GM12878 (cell line): ENCODE results near the gene ELMO3. TPM values are rescaled to one million over a fixed set of nuclear protein-coding genes. Genes with fewer than 3 reads are reported as not detected.
A peak's percentile ranks its signal among the peaks of the same experiment; 100 is the strongest.

Source experiments
- ATAC-seq: fragments of 200-7000 bp; cut with Tn5 transposase; 3 replicates; pipeline ENCODE4 v1.9.1; 2020; ENCODE audit warnings: mild to moderate bottlenecking, moderate library complexity
- BruUV-seq: library from RNA; stranded (reverse); fragments of 400-500 nt; replicated peaks from 2 replicates; lab custom pipeline; 2021; lab: Mats Ljungman, UMichigan
- CTCF ChIA-PET: fragments of 300-600 bp; sonication (Branson Sonifier 250); formaldehyde crosslinking; extraction: SDS; loops from one replicate; lab custom pipeline; 2021; ENCODE audit warnings: inconsistent platforms; lab: Yijun Ruan, JAX
- POLR2A ChIA-PET: fragments of 350-600 bp; formaldehyde crosslinking; extraction: SDS; loops from one replicate; lab custom pipeline; 2021; ENCODE audit warnings: inconsistent platforms; lab: Charles Lee
- RAD21 ChIA-PET: fragments of 300-600 bp; sonication (Branson Sonifier 250); formaldehyde crosslinking; loops from one replicate; lab custom pipeline; 2023; ENCODE audit warnings: antibody characterized with exemption; ENCODE audit not compliant: unreplicated experiment; lab: Charles Lee
- SMC1A ChIA-PET: fragments of 300-600 bp; sonication (Branson Sonifier 250); formaldehyde crosslinking; loops from one replicate; lab custom pipeline; 2023; ENCODE audit not compliant: unreplicated experiment, uncharacterized antibody; lab: Charles Lee
- DNase-seq: peaks from one replicate; pipeline ENCODE4 v3.0.0-alpha.2; 2011; ENCODE audit warnings: low read depth, low spot score
- FAIRE-seq: peaks from 3 replicates; lab custom pipeline; 2011; peaks lifted over from hg19 to GRCh38; lab: Jason Lieb, UNC
- H2AFZ ChIP-seq: 2 replicates; pipeline ENCODE4 v1.6.0; 2011; ENCODE audit warnings: low read depth, low read length, control low read depth; ENCODE audit not compliant: control insufficient read depth
- H3K27ac ChIP-seq: 2 replicates; pipeline ENCODE4 v1.5.1; 2011; ENCODE audit warnings: control low read depth; ENCODE audit not compliant: control insufficient read depth, insufficient read depth
- H3K27me3 ChIP-seq, 2 experiments: replicated peaks in 1 of 2; 2 replicates each; pipeline versions ENCODE4 v1.6.0 to v1.6.1; 2011; ENCODE audit warnings: low read length in 1 of 2; ENCODE audit not compliant: control insufficient read depth in 2 of 2, insufficient read depth in 2 of 2
- H3K36me3 ChIP-seq, 2 experiments: 2 replicates each; pipeline ENCODE4 v1.5.1; 2011; ENCODE audit warnings: low read length in 1 of 2; ENCODE audit not compliant: control insufficient read depth in 2 of 2, insufficient read depth in 2 of 2
- H3K4me1 ChIP-seq: 2 replicates; pipeline ENCODE4 v1.6.1; 2011; ENCODE audit warnings: mild to moderate bottlenecking, low read length, moderate library complexity, mixed read lengths; ENCODE audit not compliant: control insufficient read depth, insufficient read depth
- H3K4me2 ChIP-seq: 2 replicates; pipeline ENCODE4 v1.6.0; 2011; ENCODE audit warnings: control low read depth; ENCODE audit not compliant: control insufficient read depth, insufficient read depth
- H3K4me3 ChIP-seq: fragments of 200-600 bp; sonication (generic); 2 replicates; pipeline ENCODE4 v1.5.1; 2016
- H3K79me2 ChIP-seq: 2 replicates; pipeline ENCODE4 v1.6.0; 2011; ENCODE audit warnings: low read length; ENCODE audit not compliant: control insufficient read depth, insufficient read depth
- H3K9ac ChIP-seq: 2 replicates; pipeline ENCODE4 v1.8.0; 2011; ENCODE audit warnings: low read length, control low read depth, mixed read lengths; ENCODE audit not compliant: control insufficient read depth, insufficient read depth
- H3K9me3 ChIP-seq: replicated peaks from 3 replicates; pipeline ENCODE4 v1.5.1; 2011; ENCODE audit warnings: mild to moderate bottlenecking, low read length; ENCODE audit not compliant: control insufficient read depth, insufficient read depth
- H4K20me1 ChIP-seq: 2 replicates; pipeline ENCODE4 v1.6.0; 2011; ENCODE audit not compliant: control insufficient read depth, insufficient read depth
- CREB1 ChIP-seq: IDR thresholded peaks from 2 replicates; pipeline ENCODE4 v1.6.1; 2012; ENCODE audit warnings: low read depth, mild to moderate bottlenecking, inconsistent platforms
- FOS ChIP-seq: IDR thresholded peaks from 3 replicates; pipeline ENCODE4 v1.6.1; 2011; ENCODE audit warnings: borderline replicate concordance; ENCODE audit not compliant: insufficient read length; ENCODE audit errors: extremely low read depth
- HDGF ChIP-seq: fragments of 450-650 bp; IDR thresholded peaks from 2 replicates; pipeline ENCODE4 v1.6.1; 2016; ENCODE audit warnings: antibody characterized with exemption
- NFYA ChIP-seq: IDR thresholded peaks from 2 replicates; pipeline ENCODE4 v1.6.1; 2011; ENCODE audit warnings: low read depth, mild to moderate bottlenecking, low read length, improper control_type of control experiment, borderline replicate concordance
- POLR2AphosphoS5 ChIP-seq: IDR thresholded peaks from 2 replicates; pipeline ENCODE4 v1.6.1; 2011; ENCODE audit warnings: mild to moderate bottlenecking, low read length, inconsistent platforms
- SMAD5 ChIP-seq: IDR thresholded peaks from 2 replicates; pipeline ENCODE4 v1.6.1; 2016; ENCODE audit warnings: antibody characterized with exemption, low read depth
- SMC3 ChIP-seq: IDR thresholded peaks from 2 replicates; pipeline ENCODE4 v1.6.1; 2011; ENCODE audit warnings: low read length, improper control_type of control experiment, borderline replicate concordance
- SP1 ChIP-seq: IDR thresholded peaks from one replicate; pipeline ENCODE4 v1.6.1; 2011; ENCODE audit warnings: low read depth, low read length
- ZNF622 ChIP-seq: fragments of 450-650 bp; IDR thresholded peaks from 2 replicates; pipeline ENCODE4 v1.6.1; 2017; ENCODE audit warnings: mild to moderate bottlenecking, inconsistent platforms
- WGBS: methylation state at CpG from one replicate; pipeline ENCODE4 v1.1.6; 2016; ENCODE audit warnings: low lambda C conversion rate; ENCODE audit not compliant: insufficient replicate concordance, insufficient coverage; ENCODE audit errors: missing lambda C conversion rate; 5-methylcytosine and 5-hydroxymethylcytosine counted together
- in situ Hi-C: fragments of 300-500 bp; cut with MboI; formaldehyde crosslinking; loops from 9 replicates; pipeline ENCODE4 v1.14.3; 2018; ENCODE audit warnings: mixed read lengths
- intact Hi-C: fragments of 100-400 bp; cut with micrococcal nuclease; formaldehyde crosslinking; loops from one replicate; pipeline ENCODE4 v1.14.2; 2022; ENCODE audit not compliant: unreplicated experiment
- polyA plus RNA-seq, 11 experiments: library from polyadenylated mRNA; depleted of rRNA in 4 of 11; unstranded in 6 of 11; stranded (reverse) in 5 of 11; fragments of >200 nt; fragmentation: Nextera tagmentation in 4 of 11; fragmentation: Illumina TruSeq in 1 of 11; extraction: Ambion mirVana in 4 of 11; extraction: Trizol in 1 of 11; gene quantifications; 1 replicate in 1 of 11; 2 replicates in 10 of 11; pipeline versions ENCODE4 v1.2.1 to v1.2.3, GENCODE V29; 2011 to 2016; ENCODE audit warnings: inconsistent platforms in 2 of 11, missing spikeins in 2 of 11, low read depth in 1 of 11
- total RNA-seq, 4 experiments: library from RNA; depleted of rRNA in 3 of 4; stranded (reverse); fragments of >200 nt in 3 of 4; fragmentation: Illumina TruSeq in 1 of 4; extraction: Trizol in 1 of 4; gene quantifications; 2 replicates each; pipeline versions ENCODE4 v1.2.1 to v1.2.3, GENCODE V29; 2013 to 2021

Gene ELMO3
- total and polyA plus RNA-seq, 10 of the 15 experiments (the other 5 are each of a cell fraction or from before 2014, with no cell fraction given) = 0.05 to 4.7 (median 0.96) TPM; not detected in 1

DNA sequence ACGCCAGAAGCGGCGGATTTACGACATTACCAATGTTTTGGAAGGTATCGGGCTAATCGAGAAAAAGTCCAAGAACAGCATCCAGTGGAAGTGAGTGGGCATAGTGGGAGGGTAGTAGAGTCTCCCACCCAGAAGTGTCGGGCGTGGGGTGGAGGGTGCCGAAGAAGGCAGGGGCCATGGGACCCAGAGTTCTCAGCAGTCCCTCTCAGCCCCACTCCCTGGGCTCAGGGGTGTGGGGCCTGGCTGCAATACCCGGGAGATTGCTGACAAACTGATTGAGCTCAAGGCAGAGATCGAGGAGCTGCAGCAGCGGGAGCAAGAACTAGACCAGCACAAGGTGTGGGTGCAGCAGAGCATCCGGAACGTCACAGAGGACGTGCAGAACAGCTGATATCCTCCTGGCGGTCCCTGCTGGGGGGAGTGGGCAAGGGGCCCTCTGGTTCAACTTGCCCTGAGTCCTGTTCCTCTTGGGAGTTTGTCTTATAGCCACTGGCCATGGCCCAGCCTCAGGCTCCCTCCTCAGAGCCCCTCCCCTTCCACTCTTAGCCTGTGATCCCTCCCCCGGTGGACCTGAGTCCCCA, 6.1 kb upstream of the ELMO3 start:
- peak; percentile 18 for FAIRE-seq
- CTCF ChIA-PET = interaction anchor here (0.6 to 1.8 kb wide), 9 partner anchors 18 to 239 kb away, joined by 3 to 11 read pairs (median 4); partner anchors contain the start of genes FBXL8, TMEM208 and TRADD
- Histone ChIP-seq H3K9ac (peak overlapping the region; percentile 97), H3K4me2 (peak overlapping the region; percentile 95), H4K20me1 (peaks cover 7% of the 10 kb centered on the region), H3K27me3 (no peaks in the 10 kb centered on the region), H3K36me3 (peaks cover 14 to 26% of the 10 kb centered on the region in 2 experiments), H3K4me1 (peaks cover 8% of the 10 kb centered on the region), H3K9me3 (no peaks in the 10 kb centered on the region), H3K79me2 (peaks cover 23% of the 10 kb centered on the region), H3K4me3 (peak overlapping the region; percentile 99), H2AFZ (no peak overlapping the region), H3K27ac (peak overlapping the region; percentile 79)
- intact Hi-C loops (loop anchor here (2.0 kb wide), 1 partner anchor 54 kb away; the partner anchor contains the start of gene FHOD1), in situ Hi-C loops (no loop called here)
- no TSS peak for BruUV-seq
- SMC1A ChIA-PET = interaction anchor here (0.8 to 2.1 kb wide), 4 partner anchors 52 to 175 kb away, joined by 3 to 9 read pairs (median 3); partner anchors contain the start of gene PHAF1
- RAD21 ChIA-PET = interaction anchor here (0.8 to 1.7 kb wide), 6 partner anchors 9 to 54 kb away, joined by 3 to 7 read pairs (median 4); partner anchors contain the start of genes FHOD1, NOL3 and TMEM208
- POLR2A ChIA-PET = interaction anchor here (0.6 to 4.7 kb wide), 7 partner anchors 9 to 34 kb away, joined by 3 to 22 read pairs (median 3); partner anchors contain the start of gene TMEM208
- DNase-seq = no peak
- TF ChIP-seq CREB1 = peak; percentile 35; the same call in 1 of the 2 replicates
- 0 out of 2 replicates have a peak, but pooled peaks have one; percentile 44 for TF ChIP-seq POLR2AphosphoS5
- no peak for TF ChIP-seq ZNF622
- 2% methylated on average over 17 of the region's 17 CpGs for WGBS
- peak; percentile 37 for ATAC-seq

DNA sequence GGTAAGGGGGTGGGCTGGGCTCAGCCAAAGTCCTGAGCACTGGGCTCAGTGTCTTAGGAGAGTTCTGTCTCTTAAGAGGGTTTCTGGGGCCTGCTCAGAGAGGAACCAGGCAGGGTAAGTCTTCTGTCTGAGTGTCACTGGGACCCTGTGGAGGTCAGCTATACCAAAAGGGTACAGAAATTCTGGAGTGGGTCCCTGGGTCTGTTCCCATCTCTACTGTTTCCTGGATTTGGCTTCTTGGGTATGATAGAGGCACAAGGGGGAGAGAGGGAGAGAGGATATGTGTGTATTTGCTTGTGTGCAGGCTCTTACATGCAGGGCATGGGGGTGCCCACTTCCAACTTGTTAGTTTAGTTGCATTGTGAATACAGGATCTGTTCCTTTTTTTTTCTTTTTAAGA, 5.4 kb upstream of the ELMO3 start:
- peak overlapping the region; percentile 99 for H3K4me3 ChIP-seq
- H3K9ac ChIP-seq = peak overlapping the region; percentile 97
- peaks cover 8% of the 10 kb centered on the region for H3K4me1 ChIP-seq
- H3K9me3 ChIP-seq = no peaks in the 10 kb centered on the region
- ATAC-seq = no peak
- ChIA-PET POLR2A (interaction anchor here (0.6 to 4.7 kb wide), 7 partner anchors 9 to 156 kb away, joined by 3 to 22 read pairs (median 3); partner anchors contain the start of gene TMEM208), RAD21 (interaction anchor here (1.2 to 1.7 kb wide), 3 partner anchors 8 to 53 kb away, joined by 3 to 7 read pairs (median 6); partner anchors contain the start of genes FHOD1 and TMEM208), CTCF (interaction anchor here (0.8 to 1.8 kb wide), 6 partner anchors 19 to 239 kb away, joined by 3 to 11 read pairs (median 4); partner anchors contain the start of genes FBXL8, FHOD1, TMEM208 and TRADD), SMC1A (interaction anchor here (2.1 kb wide), 1 partner anchor 51 kb away, joined by 9 read pairs; no protein-coding TSS in a partner anchor)
- in situ Hi-C loops = no loop called here
- no peak for TF ChIP-seq HDGF
- no peak for TF ChIP-seq SMAD5
- no peak for TF ChIP-seq SP1
- TF ChIP-seq SMC3 = no peak
- no peak for TF ChIP-seq FOS
- no peak for TF ChIP-seq NFYA
- FAIRE-seq = no peak
- peaks cover 7% of the 10 kb centered on the region for H4K20me1 ChIP-seq
- BruUV-seq = no TSS peak
- H3K79me2 ChIP-seq = peaks cover 23% of the 10 kb centered on the region
- peak overlapping the region; percentile 79; the same call in 1 of the 2 replicates for H3K27ac ChIP-seq
- intact Hi-C loops = loop anchor here (2.0 kb wide), 1 partner anchor 53 kb away; the partner anchor contains the start of gene FHOD1
- no peak overlapping the region for H2AFZ ChIP-seq
- peak overlapping the region; percentile 95 for H3K4me2 ChIP-seq
- peaks cover 14 to 30% of the 10 kb centered on the region in 2 experiments for H3K36me3 ChIP-seq
- no peaks in the 10 kb centered on the region for H3K27me3 ChIP-seq
- no peak for DNase-seq
